Prostate gland (tissue), 2 donors: Measurements from ENCODE around the gene TUSC2. TPM values are rescaled to one million over a fixed set of nuclear protein-coding genes. Genes with fewer than 3 reads are reported as not detected.
"Not testable (repeated sequence)": the region's sequence is repeated elsewhere in the genome, so short reads cannot be mapped to it uniquely, and the experiment has no call there.

ENCODE experiments used
- DNase-seq: peaks from one replicate; pipeline ENCODE4 v3.0.0-alpha.2; 2019; ENCODE audit warnings: low spot score
- H3K27ac ChIP-seq, 2 donors: fragments of 200-600 bp; sonication (generic); 2 replicates each; pipeline ENCODE4 v1.5.1; 2017 to 2019
- H3K27me3 ChIP-seq: fragments of 200-600 bp; sonication (generic); replicated peaks from 2 replicates; pipeline ENCODE4 v1.5.1; 2019; ENCODE audit not compliant: insufficient read depth
- H3K36me3 ChIP-seq, 2 donors: fragments of 200-600 bp; sonication (generic); 1 replicate in 1 of 2; 2 replicates in 1 of 2; pipeline versions ENCODE4 v1.5.1 to v1.8.1; 2017 to 2019
- H3K4me1 ChIP-seq: fragments of 200-600 bp; sonication (generic); replicated peaks from 2 replicates; pipeline ENCODE4 v1.5.1; 2019
- H3K4me3 ChIP-seq, 2 donors: fragments of 200-600 bp; sonication (generic); 2 replicates each; pipeline ENCODE4 v1.5.1; 2017 to 2019
- H3K9me3 ChIP-seq: fragments of 200-600 bp; sonication (generic); 2 replicates; pipeline ENCODE4 v1.5.1; 2017
- POLR2A ChIP-seq: fragments of 450-650 bp; IDR thresholded peaks from one replicate; pipeline ENCODE4 v1.6.1; 2016; ENCODE audit warnings: antibody characterized with exemption, mild to moderate bottlenecking
- POLR2AphosphoS5 ChIP-seq: sonication (generic); formaldehyde crosslinking; IDR thresholded peaks from one replicate; pipeline ENCODE4 v1.6.1; 2017; ENCODE audit warnings: antibody characterized with exemption
- WGBS: methylation state at CpG from one replicate; pipeline ENCODE4 v1.1.5; 2018; 5-methylcytosine and 5-hydroxymethylcytosine counted together
- intact Hi-C: fragments of 100-400 bp; cut with DNase I; formaldehyde crosslinking; loops from one replicate; pipeline ENCODE4 v1.14.2; 2022
- total RNA-seq, 2 donors: library from RNA; depleted of rRNA; stranded (reverse); fragments of >200 nt; gene quantifications; one replicate each; pipeline ENCODE4 v1.1.0, GENCODE V29; 2016
- TF ChIP-seq, protein P1 (sequence below), 4 experiments: fragments of 200-600 bp in 2 of 4; fragments of 450-650 bp in 2 of 4; sonication (generic) in 2 of 4; IDR thresholded peaks; 1 replicate in 3 of 4; 2 replicates in 1 of 4; pipeline ENCODE4 v1.5.1; 2016 to 2019; ENCODE audit warnings: antibody characterized with exemption in 4 of 4, mild to moderate bottlenecking in 2 of 4, moderate library complexity in 2 of 4

Gene TUSC2
- total RNA-seq, 2 donors from 2014 or later: 31.9 to 121 TPM

DNA sequence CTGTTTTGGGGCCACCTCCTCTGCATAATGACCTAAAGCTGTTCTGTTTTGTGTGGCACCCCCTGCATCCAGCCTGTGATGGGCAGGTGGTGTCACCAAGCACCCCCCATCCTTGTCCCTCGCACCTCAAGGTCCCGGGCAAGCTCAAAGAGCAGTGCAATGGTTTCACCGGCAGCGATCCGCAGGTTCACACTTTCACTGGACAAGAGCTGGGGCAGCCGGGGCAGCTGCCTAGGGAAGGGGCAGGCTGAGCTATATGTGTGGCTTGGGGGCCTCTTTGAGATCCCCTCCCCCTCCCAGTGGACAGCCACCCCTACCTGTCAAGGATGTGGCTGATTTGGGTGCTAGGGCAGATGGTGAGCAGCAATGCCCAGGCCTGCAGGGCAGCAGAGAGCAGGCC lies 38.9 kb downstream of the TUSC2 start:
- Histone ChIP-seq H3K4me3 (no peak overlapping the region), H3K4me1 (peaks cover 5% of the 10 kb centered on the region), H3K36me3 (peaks cover 11 to 22% of the 10 kb centered on the region in 2 donors), H3K9me3 (no peaks in the 10 kb centered on the region), H3K27ac (no peak overlapping the region), H3K27me3 (no peaks in the 10 kb centered on the region)
- 91% methylated on average over 6 of the region's 6 CpGs for WGBS
- intact Hi-C loops: loop anchor here (10.0 kb wide), 1 partner anchor 1154 kb away; the partner anchor contains the start of gene LAMB2
- DNase-seq: no peak
- TF ChIP-seq POLR2AphosphoS5 (no peak), POLR2A (no peak)
- TF ChIP-seq, protein P1, sequence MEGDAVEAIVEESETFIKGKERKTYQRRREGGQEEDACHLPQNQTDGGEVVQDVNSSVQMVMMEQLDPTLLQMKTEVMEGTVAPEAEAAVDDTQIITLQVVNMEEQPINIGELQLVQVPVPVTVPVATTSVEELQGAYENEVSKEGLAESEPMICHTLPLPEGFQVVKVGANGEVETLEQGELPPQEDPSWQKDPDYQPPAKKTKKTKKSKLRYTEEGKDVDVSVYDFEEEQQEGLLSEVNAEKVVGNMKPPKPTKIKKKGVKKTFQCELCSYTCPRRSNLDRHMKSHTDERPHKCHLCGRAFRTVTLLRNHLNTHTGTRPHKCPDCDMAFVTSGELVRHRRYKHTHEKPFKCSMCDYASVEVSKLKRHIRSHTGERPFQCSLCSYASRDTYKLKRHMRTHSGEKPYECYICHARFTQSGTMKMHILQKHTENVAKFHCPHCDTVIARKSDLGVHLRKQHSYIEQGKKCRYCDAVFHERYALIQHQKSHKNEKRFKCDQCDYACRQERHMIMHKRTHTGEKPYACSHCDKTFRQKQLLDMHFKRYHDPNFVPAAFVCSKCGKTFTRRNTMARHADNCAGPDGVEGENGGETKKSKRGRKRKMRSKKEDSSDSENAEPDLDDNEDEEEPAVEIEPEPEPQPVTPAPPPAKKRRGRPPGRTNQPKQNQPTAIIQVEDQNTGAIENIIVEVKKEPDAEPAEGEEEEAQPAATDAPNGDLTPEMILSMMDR (IDR thresholded peaks at IDR 0.05): no peak

GRCh38 chr3:50288387-50289007 lies 39.5 kb downstream of the TUSC2 start:
- H3K27me3 ChIP-seq: no peaks in the 10 kb centered on the region
- peaks cover 5% of the 10 kb centered on the region for H3K4me1 ChIP-seq
- WGBS: 96% methylated on average over 23 of the region's 23 CpGs
- no peak overlapping the region for H3K4me3 ChIP-seq
- H3K36me3 ChIP-seq: peaks cover 11 to 22% of the 10 kb centered on the region in 2 donors
- intact Hi-C loops: loop anchor here (10.0 kb wide), 1 partner anchor 1154 kb away; the partner anchor contains the start of gene LAMB2
- TF ChIP-seq POLR2AphosphoS5: no peak
- TF ChIP-seq, protein P1 (IDR thresholded peaks at IDR 0.05): no peak
- no peak for TF ChIP-seq POLR2A
- no peaks in the 10 kb centered on the region for H3K9me3 ChIP-seq
- DNase-seq: no peak
- no peak overlapping the region for H3K27ac ChIP-seq

DNA sequence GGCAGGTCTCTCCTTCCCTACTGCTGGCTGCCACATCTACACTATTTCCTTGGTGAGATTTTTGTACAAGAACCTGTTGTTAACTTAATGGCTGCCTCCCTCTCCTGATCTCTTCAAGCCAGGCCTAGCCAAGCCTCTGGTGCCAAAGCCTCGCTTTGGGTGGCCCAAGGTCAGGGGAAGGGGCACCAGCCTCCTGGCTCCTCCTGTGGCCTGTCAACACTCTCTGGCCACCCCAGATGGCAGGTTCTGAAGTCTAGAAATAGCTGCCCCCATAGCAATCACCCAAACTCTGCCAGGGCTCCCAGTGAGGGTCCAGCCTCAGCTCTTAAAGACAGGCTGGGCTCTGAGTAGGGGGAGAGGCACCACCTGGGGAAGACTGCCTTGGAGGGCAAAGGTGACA lies 40.8 kb downstream of the TUSC2 start:
- no peak for TF ChIP-seq POLR2AphosphoS5
- Histone ChIP-seq H3K4me1 (no peaks in the 10 kb centered on the region), H3K36me3 (peaks cover 11 to 22% of the 10 kb centered on the region in 2 donors), H3K27ac (no peak overlapping the region), H3K9me3 (no peaks in the 10 kb centered on the region), H3K27me3 (no peaks in the 10 kb centered on the region), H3K4me3 (no peak overlapping the region)
- no peak for DNase-seq
- intact Hi-C loops: loop anchor here (10.0 kb wide), 1 partner anchor 1152 kb away; the partner anchor contains the start of gene LAMB2
- 91% methylated on average over 1 of the region's 1 CpG for WGBS

DNA sequence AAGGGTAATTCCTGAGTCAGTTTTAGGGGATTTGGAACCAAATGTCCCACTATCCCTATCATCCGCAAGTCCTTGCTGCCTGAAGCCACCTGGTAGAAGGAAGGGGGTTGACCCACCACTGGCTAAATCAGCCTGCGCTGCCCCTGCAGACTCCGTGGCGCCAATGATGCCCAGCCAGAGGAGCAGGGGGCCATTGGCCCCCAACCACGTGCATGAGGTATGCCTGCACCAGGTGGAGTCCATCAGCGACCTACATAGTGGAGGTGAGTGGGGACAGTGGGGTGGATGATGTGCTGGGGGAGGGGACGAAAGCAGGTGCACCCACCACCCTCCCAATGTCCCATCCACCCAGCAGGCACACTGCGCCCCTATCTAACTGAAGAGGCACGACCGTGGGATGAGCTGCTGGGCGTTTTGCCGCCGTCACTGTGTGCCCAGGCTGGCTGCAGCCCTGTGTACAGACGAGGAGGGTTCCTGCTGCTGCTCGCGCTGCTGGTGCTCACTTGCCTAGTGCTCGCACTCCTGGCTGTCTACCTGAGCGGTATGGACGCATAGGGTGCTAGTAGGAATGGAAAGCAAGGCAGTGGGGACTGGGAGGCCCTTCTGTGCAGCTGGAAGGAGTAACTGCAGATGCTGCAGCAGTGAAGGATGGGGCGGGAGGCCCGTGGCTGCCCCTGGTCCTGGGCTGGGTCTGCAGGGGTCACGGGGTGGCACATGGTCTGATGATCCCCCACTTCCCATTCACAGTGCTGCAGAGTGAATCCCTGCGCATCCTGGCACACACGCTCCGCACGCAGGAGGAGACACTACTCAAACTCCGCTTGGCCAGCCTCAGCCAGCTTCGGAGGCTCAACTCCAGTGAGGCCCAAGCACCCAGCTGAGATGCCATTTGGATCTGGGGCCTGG lies 41.4 kb downstream of the TUSC2 start:
- intact Hi-C loops: loop anchor here (10.0 kb wide), 1 partner anchor 1152 kb away; the partner anchor contains the start of gene LAMB2
- Histone ChIP-seq H3K9me3 (no peaks in the 10 kb centered on the region), H3K4me3 (no peak overlapping the region), H3K27me3 (no peaks in the 10 kb centered on the region), H3K27ac (no peak overlapping the region), H3K36me3 (peaks cover 11 to 22% of the 10 kb centered on the region in 2 donors), H3K4me1 (no peaks in the 10 kb centered on the region)
- TF ChIP-seq, protein P1 (IDR thresholded peaks at IDR 0.05): no peak
- TF ChIP-seq POLR2A (no peak), POLR2AphosphoS5 (no peak)
- DNase-seq: no peak
- 84% methylated on average over 28 of the region's 28 CpGs for WGBS

DNA sequence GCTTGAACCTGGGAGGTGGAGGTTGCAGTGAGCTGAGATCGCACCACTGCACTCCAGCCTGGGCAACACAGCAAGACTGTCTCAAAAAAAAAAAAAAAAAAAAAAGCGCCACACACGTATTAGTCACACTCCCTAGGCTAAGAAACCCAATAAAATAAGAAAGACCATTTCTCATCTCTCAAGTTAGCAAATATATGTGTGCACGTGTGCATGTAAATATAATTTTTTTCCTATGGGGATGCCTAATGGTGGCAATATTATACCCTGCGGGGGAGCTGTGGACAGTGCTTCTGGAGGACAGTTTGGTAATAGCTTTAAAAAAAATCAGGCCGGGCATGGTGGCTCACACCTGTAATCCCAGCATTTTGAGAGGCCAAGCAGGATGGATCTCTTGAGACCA lies 43.9 kb downstream of the TUSC2 start:
- not testable (repeated sequence) for H3K27me3 ChIP-seq, DNase-seq, H3K4me1 ChIP-seq, H3K4me3 ChIP-seq, H3K27ac ChIP-seq, H3K9me3 ChIP-seq
- H3K36me3 ChIP-seq: peaks cover 6 to 13% of the 10 kb centered on the region in 2 donors
- WGBS: 82% methylated on average over 6 of the region's 6 CpGs
- intact Hi-C loops: loop anchor here (10.0 kb wide), 1 partner anchor 1149 kb away; the partner anchor contains the start of gene LAMB2
